MM.1S (cell line): Measurements from ENCODE around the gene OBSCN.

Experiments
- EZH2 ChIP-seq: fragments of 300-600 bp; sonication (generic); optimal IDR thresholded peaks from 2 replicates; pipeline ENCODE3; 2017; ENCODE audit warnings: low read depth, mild to moderate bottlenecking, antibody characterized with exemption, low read length, mixed read lengths
- EZH2phosphoT487 ChIP-seq: fragments of 300-600 bp; sonication (generic); IDR thresholded peaks from 2 replicates; pipeline ENCODE4 v1.6.1; 2018; ENCODE audit warnings: antibody characterized with exemption, low read length

DNA sequence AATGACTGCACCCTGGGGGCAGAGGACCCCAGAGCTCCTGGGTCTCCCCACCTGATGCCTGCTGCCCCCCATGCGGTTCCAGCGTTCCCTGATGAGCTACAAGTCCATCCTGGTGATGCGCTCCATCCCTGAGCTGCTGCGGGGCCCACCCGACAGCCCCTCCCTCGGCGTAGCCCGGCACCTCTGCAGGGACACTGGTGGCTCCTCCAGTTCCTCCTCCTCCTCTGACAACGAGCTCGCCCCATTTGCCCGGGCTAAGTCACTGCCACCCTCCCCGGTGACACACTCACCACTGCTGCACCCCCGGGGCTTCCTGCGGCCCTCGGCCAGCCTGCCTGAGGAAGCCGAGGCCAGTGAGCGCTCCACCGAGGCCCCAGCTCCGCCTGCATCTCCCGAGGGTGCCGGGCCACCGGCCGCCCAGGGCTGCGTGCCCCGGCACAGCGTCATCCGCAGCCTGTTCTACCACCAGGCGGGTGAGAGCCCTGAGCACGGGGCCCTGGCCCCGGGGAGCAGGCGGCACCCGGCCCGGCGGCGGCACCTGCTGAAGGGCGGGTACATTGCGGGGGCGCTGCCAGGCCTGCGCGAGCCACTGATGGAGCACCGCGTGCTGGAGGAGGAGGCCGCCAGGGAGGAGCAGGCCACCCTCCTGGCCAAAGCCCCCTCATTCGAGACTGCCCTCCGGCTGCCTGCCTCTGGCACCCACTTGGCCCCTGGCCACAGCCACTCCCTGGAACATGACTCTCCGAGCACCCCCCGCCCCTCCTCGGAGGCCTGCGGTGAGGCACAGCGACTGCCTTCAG is 163.3 kb downstream of the OBSCN start:
- TF ChIP-seq EZH2phosphoT487 (no peak), EZH2 (no peak)
